HG03565 (cell line): ENCODE data around the gene PPP1R15B.
"Not testable (repeated sequence)": the region's sequence is repeated elsewhere in the genome, so short reads cannot be mapped to it uniquely, and the experiment has no call there.

Experiments
- ATAC-seq: cut with Tn5 transposase; IDR thresholded peaks from one replicate; pipeline ENCODE4 v1.9.1; 2021; ENCODE audit warnings: mild to moderate bottlenecking, moderate library complexity; ENCODE audit not compliant: unreplicated experiment

Gene PPP1R15B

DNA sequence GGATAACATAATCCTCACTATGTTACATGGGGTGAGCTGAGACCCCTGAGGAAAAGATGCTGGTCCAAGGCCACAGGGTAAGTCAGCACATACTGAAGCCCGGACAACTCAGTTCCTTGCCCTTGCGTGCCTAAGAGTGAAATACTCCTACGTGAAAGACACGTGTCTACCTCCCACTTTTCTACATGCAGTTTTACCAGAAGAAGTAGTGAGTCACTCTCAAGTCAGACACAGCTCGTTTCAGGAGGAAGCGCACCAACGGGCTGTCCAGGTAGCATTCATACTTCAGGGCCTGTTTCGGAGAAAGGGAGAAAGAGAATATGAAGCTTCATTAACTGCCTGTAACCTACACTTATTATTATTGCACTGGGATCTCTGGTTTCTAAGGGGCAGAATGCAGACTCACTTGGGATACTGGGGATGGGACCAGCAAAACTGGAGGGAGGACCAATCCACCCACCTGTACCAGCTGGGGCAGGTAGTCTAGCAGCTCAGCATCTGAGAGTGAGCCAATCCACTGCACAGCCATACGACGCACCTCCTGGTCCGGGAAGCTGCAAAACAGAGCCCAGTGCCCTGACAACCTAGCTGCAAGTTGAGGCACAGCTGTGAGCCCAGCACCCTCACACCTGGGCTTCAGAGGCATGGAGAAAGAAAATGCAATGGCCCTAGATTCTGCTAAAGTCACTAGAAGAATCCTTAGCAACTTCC lies 32.4 kb upstream of the PPP1R15B start:
- ATAC-seq = no peak

DNA sequence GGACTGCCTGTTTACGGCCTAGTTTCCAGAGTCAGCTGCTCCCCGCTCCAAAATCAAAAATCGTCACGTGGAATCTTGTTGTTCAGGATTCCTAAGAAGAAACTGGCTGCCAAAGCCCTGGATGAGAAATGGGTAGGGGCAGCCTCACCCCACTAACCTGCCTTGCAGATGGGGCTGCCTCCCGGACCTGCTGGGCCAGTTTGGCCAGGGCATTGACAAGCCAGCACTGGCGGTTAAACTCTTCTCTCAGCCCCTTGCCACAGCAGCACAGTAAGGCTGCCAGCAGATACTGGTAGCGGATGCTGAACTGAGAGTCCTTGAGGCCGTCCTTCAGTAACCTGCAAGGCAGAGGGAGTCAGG lies 31.6 kb upstream of the PPP1R15B start:
- ATAC-seq = no peak

DNA sequence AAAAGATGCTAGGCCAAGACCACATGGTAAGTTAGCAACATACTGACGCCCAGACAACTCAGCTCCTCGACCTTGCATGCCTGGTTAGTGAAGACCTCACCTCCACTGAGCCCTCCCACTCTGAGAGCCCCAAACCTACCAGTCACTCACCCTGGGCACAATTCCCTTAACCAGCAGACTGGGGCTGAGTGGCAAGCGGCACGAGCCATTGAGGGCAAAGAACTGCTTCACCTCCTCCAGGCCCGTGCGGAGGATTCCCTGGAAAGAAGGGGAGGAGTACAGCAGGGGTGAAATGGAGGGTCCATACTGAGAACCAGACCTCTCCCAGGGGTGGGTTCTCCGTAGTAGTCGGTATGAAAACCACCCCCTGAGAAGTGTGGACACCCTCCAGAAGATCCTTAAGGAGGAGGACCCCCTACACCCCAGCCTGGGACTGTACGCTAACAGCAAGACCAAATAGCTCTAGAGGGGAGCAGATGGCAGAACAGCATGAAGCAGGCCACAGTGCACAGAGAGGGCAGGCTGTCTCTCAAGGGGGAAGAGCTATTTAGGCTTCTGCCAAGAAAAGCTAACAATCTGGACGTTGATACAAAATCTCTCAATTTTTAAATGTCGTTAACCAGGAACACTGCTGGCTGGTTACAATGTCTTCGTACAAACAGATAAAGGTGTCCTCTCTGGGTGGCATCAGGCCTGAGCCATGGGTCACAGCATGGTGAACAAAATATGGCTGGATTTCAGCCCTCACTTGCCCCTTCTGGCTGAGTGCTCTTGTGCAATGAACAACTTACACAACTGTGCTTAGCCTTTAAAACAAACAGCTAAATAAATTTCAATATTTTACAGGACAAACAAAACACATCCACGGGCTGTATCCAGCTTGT lies 31.0 kb upstream of the PPP1R15B start:
- ATAC-seq = no peak

DNA sequence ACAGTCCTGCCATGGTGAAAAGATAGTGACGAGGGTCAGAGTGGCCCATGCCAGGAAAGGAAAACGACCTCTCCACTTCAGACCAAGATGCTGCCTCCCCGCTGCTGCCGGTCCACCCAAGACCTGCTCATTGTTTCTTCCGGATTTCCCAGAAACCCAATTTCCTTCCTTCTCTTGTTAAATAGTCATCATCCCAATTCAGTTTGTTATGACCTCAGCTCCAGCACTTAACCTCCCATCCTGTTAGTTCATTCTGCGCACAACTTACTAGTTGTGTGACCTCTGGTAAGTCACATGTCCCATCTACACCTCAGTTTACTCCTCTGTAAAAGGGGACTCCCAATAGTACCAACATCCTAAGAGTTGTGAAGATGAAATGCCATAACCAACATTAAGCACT lies 29.9 kb upstream of the PPP1R15B start:
- ATAC-seq = no peak

DNA sequence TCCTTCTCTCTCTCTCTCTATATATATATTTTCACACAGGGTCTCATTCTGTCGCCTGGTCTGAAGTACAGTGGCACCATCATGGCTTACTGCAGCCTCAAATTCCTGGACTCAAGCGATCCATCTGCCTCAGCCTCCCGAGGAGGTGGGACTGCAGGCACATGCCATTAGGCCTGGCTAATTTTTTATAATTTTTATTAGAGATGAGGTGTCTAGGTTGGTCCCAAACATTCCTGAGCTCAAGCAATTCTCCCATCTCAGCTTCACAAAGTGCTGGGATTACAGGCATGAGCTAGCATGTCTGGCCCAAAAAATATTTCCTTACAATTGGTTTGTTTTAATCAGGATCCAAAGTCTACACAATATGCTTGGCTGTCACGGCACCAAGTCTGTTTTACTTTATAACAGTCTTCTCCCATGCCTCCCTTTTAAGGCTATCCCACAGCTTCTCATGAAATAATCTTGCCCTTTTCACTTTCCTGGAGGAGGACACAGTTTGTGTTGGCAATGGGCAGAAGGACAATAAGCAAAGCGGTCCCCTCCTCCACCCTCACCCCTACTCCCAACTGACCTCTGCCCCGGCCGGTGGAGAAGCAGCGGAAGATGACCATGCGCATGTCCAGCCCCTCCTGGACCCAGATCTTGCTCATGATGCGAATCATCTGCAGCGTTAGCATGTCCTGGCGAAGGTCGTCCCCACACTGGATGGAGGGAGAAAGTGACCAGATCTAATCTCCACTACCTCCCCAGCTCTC lies 28.2 kb upstream of the PPP1R15B start:
- ATAC-seq = no peak

DNA sequence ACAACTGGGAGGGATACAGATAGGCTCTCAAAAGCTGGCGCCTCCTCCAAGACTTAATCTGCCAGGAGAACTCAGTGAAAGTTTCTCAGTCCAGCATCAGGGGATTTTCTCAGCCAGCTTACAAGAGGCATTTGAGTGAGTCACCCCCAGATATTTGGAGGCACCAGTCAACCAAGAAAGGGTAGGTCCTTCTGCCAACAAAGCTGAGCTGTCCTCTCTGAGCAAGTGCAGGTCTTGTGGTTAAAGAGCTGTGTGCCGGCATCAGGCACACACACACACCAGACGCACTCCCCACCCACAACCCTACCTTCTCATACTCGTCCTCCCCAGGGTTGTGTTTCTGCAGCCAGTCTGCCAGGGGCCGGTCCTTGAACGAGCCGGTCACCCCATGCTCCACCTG lies 27.0 kb upstream of the PPP1R15B start:
- no peak for ATAC-seq

DNA sequence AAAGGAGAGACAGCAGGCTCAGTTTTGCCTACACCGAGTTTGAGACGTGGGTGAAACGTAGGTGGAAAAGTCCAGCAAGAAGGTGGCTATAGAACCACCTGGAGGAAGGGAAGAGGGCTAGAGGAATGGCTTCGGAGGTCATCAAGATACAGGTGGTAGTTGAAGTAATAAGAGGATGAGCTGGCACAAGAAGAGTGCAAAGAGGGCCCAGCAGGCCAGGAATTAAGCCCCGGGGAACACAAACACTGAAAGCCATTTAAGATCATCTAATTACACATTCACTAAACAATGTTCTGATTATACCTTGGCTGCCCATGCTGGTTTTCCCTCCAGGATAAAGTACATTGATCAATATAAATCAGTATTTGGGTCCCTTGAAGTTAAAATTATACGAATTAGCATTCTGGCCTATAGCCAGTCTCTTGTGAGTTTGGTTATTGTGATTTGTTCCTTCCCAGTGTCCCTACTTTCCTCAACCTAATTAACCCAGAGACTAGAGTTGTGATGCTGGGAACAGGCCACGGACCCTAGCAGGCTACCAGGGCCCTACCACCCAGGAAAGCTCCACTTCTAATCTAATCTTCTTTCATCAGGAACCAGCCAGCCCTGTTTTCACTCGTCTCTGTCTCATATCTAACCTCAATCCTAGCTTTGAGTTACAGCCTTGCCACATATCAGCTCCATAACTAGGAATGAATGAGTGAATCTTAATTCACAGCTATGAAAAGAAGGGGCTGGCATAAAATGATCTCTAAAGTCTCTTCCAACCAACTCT lies 26.4 kb upstream of the PPP1R15B start:
- no peak for ATAC-seq

DNA sequence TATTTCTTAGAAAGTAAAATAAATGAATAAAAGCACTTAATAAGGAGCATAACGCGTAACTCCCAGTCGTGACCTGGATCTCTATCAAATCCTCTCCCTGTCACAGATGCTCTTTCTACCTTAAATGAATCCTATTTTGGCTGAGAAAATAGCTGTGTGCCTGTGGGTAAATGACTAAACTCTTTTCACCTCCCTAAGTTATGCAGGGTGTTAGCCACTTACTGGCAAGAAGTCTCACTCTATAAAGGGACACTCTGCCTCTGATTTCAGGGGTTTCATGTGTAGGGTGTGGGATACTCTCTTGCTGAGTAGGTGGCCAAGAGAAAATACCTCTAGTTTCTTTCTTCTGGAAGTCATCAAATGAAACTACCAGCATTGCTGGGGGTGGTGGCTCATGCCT lies 24.3 kb upstream of the PPP1R15B start:
- no peak for ATAC-seq

DNA sequence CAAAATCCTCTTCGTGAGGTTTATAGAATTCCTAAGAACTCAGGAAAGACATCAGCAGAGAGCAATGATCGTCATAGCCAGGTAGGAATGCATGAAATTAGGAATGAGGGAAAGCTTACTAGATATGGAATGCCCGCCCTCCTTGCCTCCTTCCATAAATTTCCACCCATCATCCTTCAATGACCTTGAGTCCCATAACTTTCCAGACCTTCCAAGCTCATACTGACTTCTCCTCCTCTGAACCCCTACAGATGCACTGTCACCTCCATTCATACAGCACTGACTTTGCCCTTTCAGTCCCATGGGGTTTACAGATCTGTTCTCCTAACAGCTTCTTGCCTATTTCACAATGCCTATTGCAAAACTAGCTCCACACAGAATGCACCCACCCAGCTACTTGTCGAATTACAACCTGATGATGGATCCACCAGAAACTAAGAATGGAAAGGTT lies 23.8 kb upstream of the PPP1R15B start:
- no peak for ATAC-seq

DNA sequence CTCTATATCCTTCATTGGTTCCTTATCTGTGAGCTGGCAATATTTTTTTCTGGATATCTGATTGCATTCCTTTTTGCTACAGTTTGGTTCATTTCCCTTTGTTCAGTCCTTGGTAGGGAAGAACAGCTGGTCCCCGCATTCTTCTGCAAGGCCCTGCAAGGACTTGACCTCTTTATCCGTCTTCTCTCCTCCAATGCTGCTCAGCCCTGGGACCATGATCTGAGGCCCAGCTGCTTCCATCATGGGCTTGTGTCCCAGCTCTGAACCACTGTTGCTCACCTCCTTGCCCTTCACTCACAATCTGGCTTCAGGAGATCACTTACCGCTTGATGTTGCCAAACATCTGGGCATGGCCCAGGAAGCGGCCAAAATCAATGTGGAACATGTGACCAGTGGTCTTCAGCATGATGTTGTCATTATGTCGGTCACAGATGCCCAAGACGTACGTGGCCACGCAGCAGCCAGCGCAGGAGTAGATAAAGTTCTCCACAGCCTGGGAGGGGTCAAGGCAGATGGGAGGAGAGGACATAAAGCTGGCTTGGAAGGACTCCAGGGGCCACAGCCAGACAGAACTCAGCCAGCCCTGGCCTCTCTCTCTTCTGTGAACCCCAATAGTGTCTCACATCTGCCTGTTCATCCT lies 22.6 kb upstream of the PPP1R15B start:
- ATAC-seq = no peak

DNA sequence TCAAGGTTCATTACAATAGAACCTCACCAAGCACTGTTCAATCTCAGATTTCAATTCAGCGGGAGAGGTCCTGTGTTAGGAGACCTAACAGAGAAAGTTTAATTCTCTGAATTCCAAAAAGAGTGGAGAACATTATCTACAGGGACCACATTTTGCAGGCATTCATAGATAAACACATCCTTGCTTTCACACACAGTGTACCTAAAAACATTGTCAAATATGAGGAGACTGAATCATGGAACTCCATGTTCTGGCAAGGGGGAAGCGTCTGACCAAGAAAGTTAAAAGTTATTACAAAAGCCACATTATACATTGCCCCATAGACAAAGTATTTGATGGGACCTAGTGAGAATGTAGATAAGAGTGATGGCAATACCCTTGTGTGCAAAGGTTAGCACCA lies 21.1 kb upstream of the PPP1R15B start:
- no peak for ATAC-seq

DNA sequence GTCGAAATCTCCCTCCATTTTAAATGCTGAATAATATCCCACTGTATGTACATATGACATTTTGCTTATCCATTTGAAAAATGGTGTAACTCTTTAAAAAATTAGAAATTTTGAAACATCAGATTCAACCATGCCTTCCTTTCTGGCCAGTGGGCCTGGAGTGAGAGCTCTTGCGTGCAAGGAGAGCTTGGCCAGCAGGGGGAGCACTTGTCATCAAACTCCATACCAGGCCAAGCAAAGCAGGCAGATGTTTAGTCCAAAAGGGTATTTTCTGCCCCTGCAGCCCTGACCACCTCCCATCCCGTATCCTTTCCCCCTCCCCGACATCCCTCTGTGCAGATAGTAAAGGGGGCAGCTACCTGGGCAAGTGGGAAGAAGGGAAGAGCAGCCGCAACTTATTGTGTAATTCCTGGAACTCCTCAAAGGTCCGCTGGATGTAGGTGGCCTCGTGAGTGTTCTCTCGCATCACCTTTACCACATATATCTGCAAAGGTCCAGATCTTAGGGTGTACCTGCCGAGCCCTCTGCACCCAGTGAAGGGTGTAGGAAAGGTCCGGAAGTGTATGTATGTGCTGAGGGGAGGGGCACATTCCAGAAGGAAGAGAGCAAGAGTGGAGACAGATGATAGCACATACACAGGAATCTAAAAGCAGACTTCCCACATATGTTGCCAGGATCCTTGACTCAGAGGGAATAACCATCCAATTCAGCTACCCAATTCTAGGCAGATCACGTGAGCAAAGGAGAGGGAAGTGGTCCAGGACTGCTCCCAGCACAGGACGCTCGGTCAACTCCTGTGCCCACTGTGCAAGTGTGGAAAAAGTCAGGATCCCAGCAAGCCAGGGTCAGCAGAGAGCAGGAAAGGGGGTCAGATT lies 19.9 kb upstream of the PPP1R15B start:
- no peak for ATAC-seq

DNA sequence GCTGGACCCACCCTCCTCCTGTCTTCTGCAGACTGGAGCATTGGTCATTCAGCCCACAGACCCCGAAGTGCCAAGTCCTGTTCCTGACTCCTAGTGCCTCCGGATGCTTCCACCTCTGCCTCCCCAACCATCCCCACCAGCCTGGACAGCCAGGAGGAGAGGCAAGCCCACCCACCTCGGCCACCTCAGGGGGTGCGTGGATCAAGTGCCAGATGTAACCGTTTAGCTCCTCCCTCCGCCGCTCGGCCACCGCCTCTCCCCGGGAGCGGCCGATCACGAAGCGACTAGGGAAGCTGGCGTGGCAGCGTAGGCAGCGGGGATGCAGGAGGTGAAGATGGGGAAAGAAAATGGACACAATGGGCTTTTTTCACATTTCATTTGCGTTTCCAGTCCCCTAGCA lies 18.1 kb upstream of the PPP1R15B start:
- ATAC-seq = no peak

DNA sequence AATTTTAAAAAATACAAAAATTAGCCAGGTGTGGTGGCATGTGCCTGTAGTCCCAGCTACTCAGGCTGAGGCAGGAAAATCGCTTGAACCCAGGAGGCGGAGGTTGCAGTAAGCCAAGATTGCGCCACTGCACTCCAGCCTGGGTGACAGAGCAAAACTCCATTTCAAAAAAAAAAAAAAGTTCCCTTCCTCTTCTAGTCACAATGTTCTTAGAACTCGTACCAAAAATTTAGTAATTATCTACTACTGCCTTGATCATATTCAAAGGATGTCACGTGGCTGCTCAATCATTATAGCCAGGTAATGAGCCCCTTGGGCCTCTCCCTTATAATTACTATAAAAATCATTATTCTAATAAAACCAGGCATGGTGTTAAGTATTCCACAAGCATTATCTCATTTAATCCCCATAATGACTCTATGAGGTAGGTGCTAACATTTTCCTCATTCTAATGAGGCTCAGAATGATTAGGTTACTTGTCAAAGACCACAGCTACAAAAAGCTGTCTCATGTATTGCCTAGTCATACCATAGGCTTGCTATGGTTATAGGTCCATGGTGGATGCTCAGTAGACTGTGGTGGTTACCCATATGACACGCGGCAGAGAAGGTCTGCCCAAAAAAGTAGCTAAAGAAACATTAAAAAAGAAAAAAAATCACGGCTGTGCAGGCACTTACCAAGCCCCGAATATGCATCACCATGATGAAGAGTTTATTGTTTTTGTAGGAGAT lies 15.5 kb upstream of the PPP1R15B start:
- no peak for ATAC-seq

DNA sequence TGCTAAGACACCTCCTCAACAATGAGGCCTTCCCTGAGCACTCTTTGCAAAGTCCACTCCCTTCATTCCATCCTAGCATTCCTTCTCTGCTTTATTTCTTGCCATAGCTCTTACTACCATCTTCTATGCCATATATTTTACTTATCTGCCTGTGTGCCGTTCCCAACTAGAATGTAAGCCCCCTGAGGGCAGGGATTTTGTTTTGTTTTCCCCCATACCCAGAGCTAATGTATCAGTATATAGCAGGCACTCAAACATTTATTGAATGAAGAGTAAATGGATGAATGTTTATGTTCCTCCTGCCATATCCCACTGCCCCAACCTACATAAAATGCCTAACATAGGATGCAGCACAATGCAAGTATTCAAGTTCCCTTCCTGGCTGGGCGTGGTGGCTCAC lies 14.9 kb upstream of the PPP1R15B start:
- ATAC-seq = no peak

DNA sequence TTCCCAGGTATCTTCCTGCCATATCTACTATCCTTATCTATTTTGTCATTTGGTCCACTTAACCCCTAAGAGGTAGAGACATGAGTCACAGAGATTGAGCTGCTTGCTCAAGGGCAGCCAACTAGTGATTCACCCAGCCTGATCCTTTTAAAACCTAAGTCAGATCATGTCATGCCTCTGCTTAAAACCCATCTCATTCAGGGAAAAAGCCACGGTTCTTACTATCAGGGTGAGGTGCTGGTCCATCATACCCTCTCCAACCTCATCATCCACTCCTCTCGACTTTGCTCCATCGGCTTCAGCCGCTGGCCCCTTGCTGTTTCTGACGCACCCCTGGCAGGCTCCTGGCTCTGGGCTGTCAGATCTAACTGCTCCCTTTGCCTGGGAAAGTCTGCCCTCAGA lies 14.4 kb upstream of the PPP1R15B start:
- ATAC-seq = no peak

DNA sequence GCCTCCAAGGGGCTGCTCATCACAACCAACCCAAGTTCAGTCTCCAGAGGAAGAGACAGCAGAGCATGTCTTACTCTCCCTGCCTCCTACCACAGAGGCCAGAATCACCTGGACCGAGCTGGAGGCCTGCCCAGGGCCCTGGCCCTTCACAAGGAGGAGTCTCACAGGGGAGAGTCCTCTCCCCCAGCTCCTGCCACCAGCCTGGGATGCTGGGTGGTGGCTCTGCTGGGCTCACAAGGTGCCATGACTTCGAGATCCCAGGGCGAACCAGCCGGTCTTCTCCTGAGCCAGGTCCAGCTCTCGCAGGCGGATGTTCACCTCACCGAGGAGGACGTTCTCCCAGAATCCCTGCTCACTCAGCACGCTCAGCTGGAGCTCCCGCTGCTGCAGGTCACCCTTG lies 13.0 kb upstream of the PPP1R15B start:
- ATAC-seq = no peak

DNA sequence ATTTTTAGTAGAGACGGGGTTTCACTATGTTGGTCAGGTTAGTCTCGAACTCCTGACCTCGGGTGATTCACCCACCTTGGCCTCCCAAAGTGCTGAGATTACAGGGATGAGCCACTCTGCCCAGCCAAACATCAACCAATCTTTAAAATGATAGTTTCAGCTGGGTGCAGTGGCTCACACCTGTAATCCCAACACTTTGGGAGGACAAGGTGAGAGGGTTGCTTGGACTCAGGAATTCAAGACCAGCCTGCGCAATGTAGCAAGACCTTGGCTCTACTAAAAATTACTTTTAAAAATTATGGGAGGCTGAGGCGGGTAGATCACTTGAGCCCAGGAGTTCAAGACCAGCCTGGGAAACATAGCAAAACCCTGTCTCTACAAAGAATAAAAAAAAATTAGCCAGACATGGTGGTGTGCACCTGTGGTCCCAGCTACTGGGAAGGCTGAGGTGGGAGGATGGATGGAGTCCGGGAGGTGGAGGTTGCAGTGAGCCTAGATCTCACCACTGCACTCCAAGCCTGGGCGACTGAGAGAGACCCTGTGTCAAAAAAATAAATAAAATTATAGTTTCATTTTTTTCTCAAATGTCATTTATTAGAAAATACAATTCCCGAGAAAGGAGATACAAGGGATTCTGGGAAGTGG lies 10.6 kb upstream of the PPP1R15B start:
- ATAC-seq = not testable (repeated sequence)
